Measurements from ENCODE around the gene SPDEF. TPM values are rescaled to one million over a fixed set of nuclear protein-coding genes. Genes with fewer than 3 reads are reported as not detected.

Gene SPDEF
- total and polyA plus RNA-seq, 2 donors (not counting 1 experiment from before 2014, with no cell fraction given) = 0.10 TPM; not detected in 1

- Histone ChIP-seq H3K4me3 (ENCODE audit: control extremely low read depth in 1 of 5, extremely low read depth in 1 of 5, insufficient read depth in 1 of 5, low read depth in 2 of 5, low read length in 4 of 5) (no peak overlapping the region), H3K4me1 (ENCODE audit: control insufficient read depth in 2 of 2, insufficient read depth in 2 of 2, low read length in 2 of 2) (peaks cover 7 to 13% of the 10 kb centered on the region in 2 donors), H2AFZ (ENCODE audit: insufficient read depth, low read depth, low read length, poor library complexity, severe bottlenecking) (no peak overlapping the region), H3K27me3 (replicated peaks in 1 of 4; ENCODE audit: control extremely low read depth in 1 of 4, control insufficient read depth in 3 of 4, insufficient read depth in 4 of 4, low read length in 3 of 4) (no peaks in the 10 kb centered on the region), H3K27ac (ENCODE audit: low read length in 2 of 2) (no peak overlapping the region), H3K9me3 (ENCODE audit: control extremely low read depth in 1 of 3, control insufficient read depth in 2 of 3, insufficient read depth in 1 of 3, low read length in 2 of 3) (no peaks in the 10 kb centered on the region), H3K9ac (ENCODE audit: low read length) (no peak overlapping the region), H3K36me3 (replicated peaks in 1 of 2; ENCODE audit: control extremely low read depth in 1 of 2, control insufficient read depth in 1 of 2, extremely low read depth in 1 of 2, insufficient read depth in 2 of 2, low read length in 1 of 2) (no peaks in the 10 kb centered on the region), H4K20me1 (ENCODE audit: control insufficient read depth, insufficient read depth, low read length, poor library complexity, severe bottlenecking) (no peaks in the 10 kb centered on the region), H3K4me2 (replicated peaks; ENCODE audit: low read depth, low read length, poor library complexity, severe bottlenecking) (no peak overlapping the region), H3K79me2 (ENCODE audit: control insufficient read depth, insufficient read depth, low read length) (no peaks in the 10 kb centered on the region)
- ChIA-PET POLR2A (no interaction called here), CTCF (no interaction called here)
- DNase-seq (no peak), ATAC-seq (ENCODE audit: low read depth) (no peak)
- Mint-ChIP-seq H3K27ac (peak overlapping the region; percentile 50), H3K4me3 (no peak overlapping the region), H3K9me3 (ENCODE audit: insufficient read depth) (no peaks in the 10 kb centered on the region), H3K4me1 (peaks cover 10% of the 10 kb centered on the region), H3K27me3 (no peaks in the 10 kb centered on the region)
- WGBS (ENCODE audit: insufficient coverage) = 95% methylated on average over 10 of the region's 10 CpGs
- intact Hi-C loops (cut with micrococcal nuclease) = loop anchor here (10.0 kb wide), 1 partner anchor 345 kb away; no protein-coding TSS in a partner anchor
- TF ChIP-seq EZH2 (IDR thresholded peaks at IDR 0.05; ENCODE audit: borderline replicate concordance, insufficient read depth, low read depth, low read length, poor library complexity, severe bottlenecking) (no peak), CTCF (IDR thresholded peaks at IDR 0.05) (no peak)
These were observed 26.3 kb downstream of the SPDEF start for GRCh38 chr6:34529665-34530327.

- TF ChIP-seq CTCF (IDR thresholded peaks at IDR 0.05) (no peak), EZH2 (IDR thresholded peaks at IDR 0.05; ENCODE audit: borderline replicate concordance, insufficient read depth, low read depth, low read length, poor library complexity, severe bottlenecking) (no peak)
- POLR2A ChIA-PET = no interaction called here
These were observed 27.0 kb downstream of the SPDEF start for GRCh38 chr6:34528996-34529664.

More at GRCh38 chr6:34528996-34529664, 27.0 kb downstream of the SPDEF start:
- Histone ChIP-seq H3K9me3 (ENCODE audit: control extremely low read depth in 1 of 3, control insufficient read depth in 2 of 3, insufficient read depth in 1 of 3, low read length in 2 of 3) (no peaks in the 10 kb centered on the region), H3K4me1 (ENCODE audit: control insufficient read depth in 2 of 2, insufficient read depth in 2 of 2, low read length in 2 of 2) (peaks cover 7 to 13% of the 10 kb centered on the region in 2 donors), H4K20me1 (ENCODE audit: control insufficient read depth, insufficient read depth, low read length, poor library complexity, severe bottlenecking) (no peaks in the 10 kb centered on the region), H3K9ac (ENCODE audit: low read length) (no peak overlapping the region), H3K4me3 (ENCODE audit: control extremely low read depth in 1 of 5, extremely low read depth in 1 of 5, insufficient read depth in 1 of 5, low read depth in 2 of 5, low read length in 4 of 5) (no peak overlapping the region), H3K27me3 (replicated peaks in 1 of 4; ENCODE audit: control extremely low read depth in 1 of 4, control insufficient read depth in 3 of 4, insufficient read depth in 4 of 4, low read length in 3 of 4) (no peaks in the 10 kb centered on the region), H2AFZ (ENCODE audit: insufficient read depth, low read depth, low read length, poor library complexity, severe bottlenecking) (no peak overlapping the region), H3K27ac (ENCODE audit: low read length in 2 of 2) (no peak overlapping the region), H3K36me3 (replicated peaks in 1 of 2; ENCODE audit: control extremely low read depth in 1 of 2, control insufficient read depth in 1 of 2, extremely low read depth in 1 of 2, insufficient read depth in 2 of 2, low read length in 1 of 2) (no peaks in the 10 kb centered on the region), H3K4me2 (replicated peaks; ENCODE audit: low read depth, low read length, poor library complexity, severe bottlenecking) (no peak overlapping the region), H3K79me2 (ENCODE audit: control insufficient read depth, insufficient read depth, low read length) (no peaks in the 10 kb centered on the region)
- WGBS (ENCODE audit: insufficient coverage) = 95% methylated on average over 8 of the region's 8 CpGs
- intact Hi-C loops (cut with micrococcal nuclease) = loop anchor here (10.0 kb wide), 1 partner anchor 344 kb away; no protein-coding TSS in a partner anchor
- CTCF ChIA-PET = interaction anchor here (3.4 kb wide), 1 partner anchor 80 kb away, joined by 19 read pairs; no protein-coding TSS in a partner anchor
- H3K27ac Mint-ChIP-seq = peak overlapping the region; percentile 50
- ATAC-seq (ENCODE audit: low read depth) (no peak), DNase-seq (no peak)
- H3K4me3 Mint-ChIP-seq = no peak overlapping the region
- no peaks in the 10 kb centered on the region for H3K27me3 Mint-ChIP-seq
- no peaks in the 10 kb centered on the region for H3K9me3 Mint-ChIP-seq (ENCODE audit: insufficient read depth)
- peaks cover 10% of the 10 kb centered on the region for H3K4me1 Mint-ChIP-seq

All from B cell (primary cell).